Measurements from ENCODE around the gene WDR70. TPM values are rescaled to one million over a fixed set of nuclear protein-coding genes. Genes with fewer than 3 reads are reported as not detected.
A peak's percentile ranks its signal among the peaks of the same experiment; 100 is the strongest.
"Not testable (repeated sequence)": the region's sequence is repeated elsewhere in the genome, so short reads cannot be mapped to it uniquely, and the experiment has no call there.

The WDR70 gene
- total and polyA plus RNA-seq, 3 donors from 2014 or later: 25.3 to 27.6 (median 25.5) TPM

DNA sequence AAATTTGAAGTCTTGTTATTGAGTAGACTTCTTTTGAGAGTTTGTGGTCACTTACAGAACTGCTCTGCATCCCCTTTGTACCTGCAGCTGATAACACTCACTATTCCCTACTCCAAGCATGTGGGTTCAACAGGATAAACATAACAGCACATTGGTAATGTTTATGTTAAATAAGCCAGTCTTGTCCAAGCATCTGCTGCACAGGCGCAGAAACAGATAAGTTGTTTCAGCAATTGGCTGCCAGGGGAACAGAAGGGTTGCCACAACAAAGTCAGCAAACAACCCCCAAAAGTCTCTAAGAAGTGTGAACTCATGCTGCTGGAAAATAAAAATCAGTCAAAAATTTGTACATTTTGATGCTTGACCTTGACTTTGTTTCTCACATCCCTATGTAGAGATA lies 286.2 kb downstream of the WDR70 start:
- no peak overlapping the region for H3K27ac ChIP-seq
- no peak for DNase-seq
- H3K4me3 ChIP-seq: no peak overlapping the region
- intact Hi-C loops (cut with DNase I; ENCODE audit: low total_unique reads): no loop called here
- TF ChIP-seq, protein P1, sequence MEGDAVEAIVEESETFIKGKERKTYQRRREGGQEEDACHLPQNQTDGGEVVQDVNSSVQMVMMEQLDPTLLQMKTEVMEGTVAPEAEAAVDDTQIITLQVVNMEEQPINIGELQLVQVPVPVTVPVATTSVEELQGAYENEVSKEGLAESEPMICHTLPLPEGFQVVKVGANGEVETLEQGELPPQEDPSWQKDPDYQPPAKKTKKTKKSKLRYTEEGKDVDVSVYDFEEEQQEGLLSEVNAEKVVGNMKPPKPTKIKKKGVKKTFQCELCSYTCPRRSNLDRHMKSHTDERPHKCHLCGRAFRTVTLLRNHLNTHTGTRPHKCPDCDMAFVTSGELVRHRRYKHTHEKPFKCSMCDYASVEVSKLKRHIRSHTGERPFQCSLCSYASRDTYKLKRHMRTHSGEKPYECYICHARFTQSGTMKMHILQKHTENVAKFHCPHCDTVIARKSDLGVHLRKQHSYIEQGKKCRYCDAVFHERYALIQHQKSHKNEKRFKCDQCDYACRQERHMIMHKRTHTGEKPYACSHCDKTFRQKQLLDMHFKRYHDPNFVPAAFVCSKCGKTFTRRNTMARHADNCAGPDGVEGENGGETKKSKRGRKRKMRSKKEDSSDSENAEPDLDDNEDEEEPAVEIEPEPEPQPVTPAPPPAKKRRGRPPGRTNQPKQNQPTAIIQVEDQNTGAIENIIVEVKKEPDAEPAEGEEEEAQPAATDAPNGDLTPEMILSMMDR (IDR thresholded peaks at IDR 0.05): no peak
- no peak for TF ChIP-seq POLR2A (IDR thresholded peaks at IDR 0.05)
- 83 to 84% methylated on average over 1 of the region's 1 CpG for WGBS, 2 donors
- H3K9me3 ChIP-seq: no peaks in the 10 kb centered on the region
- no peaks in the 10 kb centered on the region for H3K4me1 ChIP-seq
- no peaks in the 10 kb centered on the region for H3K36me3 ChIP-seq (ENCODE audit: low read depth, missing control alignments)
- no peaks in the 10 kb centered on the region for H3K27me3 ChIP-seq

DNA sequence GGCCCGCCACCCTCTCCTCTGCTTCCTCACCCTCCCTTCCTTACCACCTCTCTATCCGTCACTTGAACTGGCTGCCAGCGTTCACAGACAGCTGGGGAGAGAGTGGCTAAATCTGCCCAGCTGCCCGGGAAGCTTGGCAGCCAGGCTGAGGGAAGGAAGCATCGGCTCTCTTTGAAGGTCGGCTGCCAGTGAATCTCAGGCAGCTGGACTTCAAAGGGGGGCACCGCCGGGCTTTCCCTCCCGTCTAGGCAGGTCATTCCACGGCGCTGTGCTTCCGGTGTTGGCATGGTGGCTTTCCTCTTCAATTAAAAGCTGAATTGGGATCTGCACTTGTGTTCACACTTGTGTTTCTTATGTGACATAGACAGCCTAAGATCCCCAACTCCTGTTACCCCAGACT lies 286.8 kb downstream of the WDR70 start:
- no peaks in the 10 kb centered on the region for H3K27me3 ChIP-seq
- no peaks in the 10 kb centered on the region for H3K4me1 ChIP-seq
- no peak for DNase-seq
- intact Hi-C loops (cut with DNase I; ENCODE audit: low total_unique reads): no loop called here
- WGBS, 2 donors: 59 to 82% methylated on average over 12 of the region's 12 CpGs
- no peak overlapping the region for H3K27ac ChIP-seq
- H3K9me3 ChIP-seq: no peaks in the 10 kb centered on the region
- no peak overlapping the region for H3K4me3 ChIP-seq
- H3K36me3 ChIP-seq (ENCODE audit: low read depth, missing control alignments): no peaks in the 10 kb centered on the region
- no peak for TF ChIP-seq POLR2A (IDR thresholded peaks at IDR 0.05)
- TF ChIP-seq, protein P1 (IDR thresholded peaks at IDR 0.05): no peak

DNA sequence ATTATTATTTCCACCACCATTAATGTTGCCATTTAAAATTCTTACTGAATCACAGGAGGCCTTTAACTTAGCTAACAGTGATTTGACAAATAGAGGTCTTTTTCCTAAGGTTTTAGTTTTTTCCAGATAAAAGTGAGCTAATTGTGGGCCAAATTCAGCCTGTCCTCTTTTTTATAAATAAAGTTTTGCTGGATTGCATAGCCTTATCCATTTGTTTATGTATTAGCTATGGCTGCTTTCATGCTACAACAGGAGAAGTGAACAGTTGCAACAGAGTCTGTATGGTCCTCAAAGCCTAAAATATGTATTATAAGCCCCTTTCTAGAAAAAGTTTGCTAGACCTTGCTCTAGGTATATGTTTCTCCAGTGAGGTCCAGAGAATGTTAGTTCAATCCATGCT lies 288.3 kb downstream of the WDR70 start:
- no peak overlapping the region for H3K27ac ChIP-seq
- no peaks in the 10 kb centered on the region for H3K4me1 ChIP-seq
- DNase-seq: no peak

DNA sequence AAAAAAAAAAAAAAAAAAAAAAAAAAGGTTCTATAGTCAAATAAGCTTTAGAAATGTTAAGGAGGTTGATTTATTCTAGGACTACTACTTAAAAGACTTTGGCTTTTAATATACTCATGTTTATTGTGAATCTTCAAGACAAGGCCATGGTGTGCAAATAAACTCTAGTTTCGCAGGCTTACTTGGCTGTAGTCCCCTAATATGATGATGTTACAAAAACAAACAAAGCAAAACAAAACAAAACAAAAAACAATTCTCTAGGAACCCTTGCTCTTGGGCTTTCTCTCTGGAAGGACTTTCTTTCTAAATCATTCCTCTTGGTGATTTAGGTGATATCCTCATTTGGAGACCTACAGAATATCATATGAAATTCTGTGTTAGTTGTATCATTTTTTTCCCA lies 288.7 kb downstream of the WDR70 start:
- DNase-seq: no peak
- H3K4me1 ChIP-seq: no peaks in the 10 kb centered on the region
- H3K36me3 ChIP-seq (ENCODE audit: low read depth, missing control alignments): no peaks in the 10 kb centered on the region
- H3K9me3 ChIP-seq: no peaks in the 10 kb centered on the region
- intact Hi-C loops (cut with DNase I; ENCODE audit: low total_unique reads): no loop called here
- no peaks in the 10 kb centered on the region for H3K27me3 ChIP-seq
- no peak for TF ChIP-seq POLR2A (IDR thresholded peaks at IDR 0.05)
- TF ChIP-seq, protein P1 (IDR thresholded peaks at IDR 0.05): no peak
- no peak overlapping the region for H3K27ac ChIP-seq
- 54 to 80% methylated on average over 1 of the region's 1 CpG for WGBS, 2 donors
- H3K4me3 ChIP-seq: no peak overlapping the region

More for the DNA sequence above, 288.3 kb downstream of the WDR70 start:
- Histone ChIP-seq H3K4me3 (no peak overlapping the region), H3K9me3 (no peaks in the 10 kb centered on the region), H3K27me3 (no peaks in the 10 kb centered on the region), H3K36me3 (ENCODE audit: low read depth, missing control alignments) (no peaks in the 10 kb centered on the region)
- intact Hi-C loops (cut with DNase I; ENCODE audit: low total_unique reads): no loop called here
- TF ChIP-seq, protein P1 (IDR thresholded peaks at IDR 0.05): no peak
- no peak for TF ChIP-seq POLR2A (IDR thresholded peaks at IDR 0.05)

DNA sequence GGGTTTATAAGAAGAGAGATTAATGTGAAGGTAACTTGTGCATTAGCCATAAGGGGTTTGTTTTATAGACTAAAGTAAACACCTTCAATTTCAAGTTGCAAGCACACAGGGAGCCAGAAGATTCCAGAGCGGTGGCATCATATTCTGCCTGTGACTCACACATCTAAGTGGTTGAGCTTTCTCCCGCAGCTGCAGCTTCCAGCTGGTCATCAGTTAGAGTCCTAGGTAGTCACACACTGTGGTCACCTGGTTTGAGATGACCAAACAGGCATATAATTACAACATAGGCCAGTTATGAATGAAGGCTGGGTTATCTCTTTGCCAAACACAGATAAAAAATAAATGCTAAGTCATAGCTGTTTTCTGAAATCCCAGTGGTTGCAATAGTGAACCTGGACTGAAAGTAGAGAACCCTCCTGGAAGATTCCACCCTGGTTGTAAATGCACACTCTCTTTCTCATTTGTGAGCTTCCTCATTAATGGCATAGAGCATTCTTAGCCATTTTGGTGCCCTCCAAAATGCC lies 289.5 kb downstream of the WDR70 start:
- no peaks in the 10 kb centered on the region for H3K36me3 ChIP-seq (ENCODE audit: low read depth, missing control alignments)
- no peaks in the 10 kb centered on the region for H3K4me1 ChIP-seq
- TF ChIP-seq, protein P1 (IDR thresholded peaks at IDR 0.05): no peak
- TF ChIP-seq POLR2A (IDR thresholded peaks at IDR 0.05): no peak
- no peaks in the 10 kb centered on the region for H3K27me3 ChIP-seq
- no peaks in the 10 kb centered on the region for H3K9me3 ChIP-seq
- H3K27ac ChIP-seq: no peak overlapping the region
- intact Hi-C loops (cut with DNase I; ENCODE audit: low total_unique reads): no loop called here
- WGBS, 2 donors: 58 to 68% methylated on average over 2 of the region's 2 CpGs
- H3K4me3 ChIP-seq: no peak overlapping the region
- DNase-seq: peak; percentile 25

DNA sequence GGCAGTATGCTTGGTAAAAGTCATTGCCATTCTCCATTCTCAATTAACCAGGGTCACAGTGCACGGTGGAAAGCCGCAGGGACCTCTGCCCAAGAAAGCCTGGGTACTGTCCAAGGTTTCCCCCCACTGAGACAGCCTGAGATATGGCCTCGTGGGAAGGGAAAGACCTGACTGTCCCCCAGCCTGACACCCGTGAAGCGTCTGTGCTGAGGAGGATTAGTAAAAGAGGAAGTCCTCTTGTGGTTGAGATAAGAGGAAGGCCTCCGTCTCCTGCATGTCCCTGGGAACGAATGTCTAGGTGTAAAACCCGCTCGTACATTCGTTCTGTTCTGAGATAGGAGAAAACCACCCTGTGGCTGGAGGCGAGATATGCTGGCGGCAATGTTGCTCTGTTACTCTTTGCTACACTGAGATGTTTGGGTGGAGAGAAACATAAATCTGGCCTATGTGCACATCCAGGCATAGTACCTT lies 293.0 kb downstream of the WDR70 start:
- WGBS, 2 donors: 34% methylated on average over 12 of the region's 12 CpGs
- H3K4me3 ChIP-seq; H3K9me3 ChIP-seq; H3K36me3 ChIP-seq (ENCODE audit: low read depth, missing control alignments); H3K4me1 ChIP-seq; intact Hi-C loops (cut with DNase I; ENCODE audit: low total_unique reads); H3K27ac ChIP-seq; DNase-seq; H3K27me3 ChIP-seq: not testable (repeated sequence)

DNA sequence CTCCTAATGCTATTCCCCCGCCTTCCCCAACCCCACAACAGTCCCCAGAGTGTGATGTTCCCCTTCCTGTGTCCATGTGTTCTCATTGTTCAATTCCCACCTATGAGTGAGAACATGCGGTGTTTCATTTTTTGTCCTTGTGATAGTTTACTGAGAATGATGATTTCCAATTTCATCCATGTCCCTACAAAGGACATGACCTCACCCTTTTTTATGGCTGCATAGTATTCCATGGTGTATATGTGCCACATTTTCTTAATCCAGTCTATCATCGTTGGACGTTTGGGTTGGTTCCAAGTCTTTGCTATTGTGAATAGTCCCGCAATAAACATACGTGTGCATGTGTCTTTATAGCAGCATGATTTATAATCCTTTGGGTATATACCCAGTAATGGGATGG lies 295.2 kb downstream of the WDR70 start:
- H3K27me3 ChIP-seq; H3K36me3 ChIP-seq (ENCODE audit: low read depth, missing control alignments); H3K4me3 ChIP-seq; H3K4me1 ChIP-seq; H3K9me3 ChIP-seq; DNase-seq; intact Hi-C loops (cut with DNase I; ENCODE audit: low total_unique reads); H3K27ac ChIP-seq: not testable (repeated sequence)
- WGBS, 2 donors: 95 to 98% methylated on average over 6 of the region's 6 CpGs
